A549 (cell line): ENCODE measurements around the gene LRRC3.

Experiments used
- CTCF ChIP-seq: fragments of >200 bp; sonication (Bioruptor Twin); formaldehyde crosslinking; IDR thresholded peaks from 3 replicates; pipeline ENCODE4 v1.5.1; 2016
- HOXB13 ChIP-seq: fragments of 250-450 bp; sonication (Bioruptor Pico); IDR thresholded peaks from 2 replicates; pipeline ENCODE4 v1.5.0; 2020; ENCODE audit warnings: low read depth, mild to moderate bottlenecking, moderate library complexity
- MAFK ChIP-seq: fragments of 450-650 bp; IDR thresholded peaks from 2 replicates; pipeline ENCODE4 v1.6.1; 2014; ENCODE audit not compliant: partially characterized antibody
- NR3C1 ChIP-seq: fragments of >200 bp; sonication (Bioruptor Twin); formaldehyde crosslinking; IDR thresholded peaks from 3 replicates; pipeline ENCODE4 v1.6.1; 2017
- POLR2A ChIP-seq: IDR thresholded peaks from 2 replicates; pipeline ENCODE4 v1.6.1; 2012; ENCODE audit warnings: mild to moderate bottlenecking, low read length
- RCOR1 ChIP-seq: fragments of 150-350 bp; IDR thresholded peaks from 2 replicates; pipeline ENCODE4 v1.6.1; 2014; ENCODE audit warnings: antibody characterized with exemption, low read length, low read depth
- SMC3 ChIP-seq: fragments of >200 bp; sonication (Bioruptor Twin); formaldehyde crosslinking; IDR thresholded peaks from 3 replicates; pipeline ENCODE4 v1.6.1; 2018; ENCODE audit warnings: inconsistent platforms

DNA sequence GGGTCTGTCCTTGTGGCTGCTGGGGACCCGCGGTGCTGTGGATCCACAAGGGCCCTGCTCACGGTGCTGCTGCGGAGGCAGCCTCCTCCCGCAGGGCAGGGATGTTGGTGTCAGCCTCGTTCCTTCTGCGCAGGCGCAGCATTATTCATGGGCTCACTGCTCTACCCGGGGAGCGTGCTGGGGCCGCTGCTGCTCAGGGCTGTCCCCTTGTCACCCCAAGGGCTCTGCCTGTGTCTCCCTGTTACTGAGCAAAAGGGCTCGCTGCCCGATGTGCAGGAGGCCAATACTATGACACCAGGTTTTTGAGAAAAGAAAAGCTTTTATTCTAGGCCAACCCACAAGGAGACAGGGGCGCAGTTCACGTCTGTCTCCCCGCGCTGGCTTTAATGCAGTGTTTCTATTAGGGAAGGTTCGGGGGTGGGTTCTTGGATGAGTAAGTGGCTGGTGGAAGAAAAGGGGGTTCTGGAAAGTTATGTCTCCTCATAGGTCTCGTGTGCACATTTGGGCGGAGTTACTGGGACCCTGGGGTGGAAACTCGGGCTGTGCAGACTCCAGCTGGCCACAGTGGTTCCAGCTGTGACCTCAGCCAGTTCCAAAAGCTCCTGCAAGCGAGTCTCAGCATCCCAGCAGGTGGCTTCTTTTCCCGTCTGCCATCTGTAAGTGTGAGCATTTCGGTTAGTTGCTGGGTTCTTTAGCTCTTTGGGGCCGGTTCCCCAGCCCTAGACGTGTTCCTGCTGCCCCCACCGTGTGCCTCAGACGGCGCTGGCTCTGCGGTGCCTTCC is 40.8 kb upstream of the LRRC3 start:
- TF ChIP-seq CTCF: no peak
- TF ChIP-seq POLR2A: no peak
- TF ChIP-seq NR3C1: no peak
- no peak for TF ChIP-seq RCOR1
- TF ChIP-seq SMC3: no peak
- no peak for TF ChIP-seq MAFK
- TF ChIP-seq HOXB13 (CRISPR knock-in tag): no peak
